GM19238 (cell line): ENCODE data around the gene DOLPP1.

Source experiments
- DNase-seq: peaks from one replicate; pipeline ENCODE4 v3.0.0; 2011; ENCODE audit warnings: low spot score; ENCODE audit not compliant: insufficient read length

Gene DOLPP1

DNA sequence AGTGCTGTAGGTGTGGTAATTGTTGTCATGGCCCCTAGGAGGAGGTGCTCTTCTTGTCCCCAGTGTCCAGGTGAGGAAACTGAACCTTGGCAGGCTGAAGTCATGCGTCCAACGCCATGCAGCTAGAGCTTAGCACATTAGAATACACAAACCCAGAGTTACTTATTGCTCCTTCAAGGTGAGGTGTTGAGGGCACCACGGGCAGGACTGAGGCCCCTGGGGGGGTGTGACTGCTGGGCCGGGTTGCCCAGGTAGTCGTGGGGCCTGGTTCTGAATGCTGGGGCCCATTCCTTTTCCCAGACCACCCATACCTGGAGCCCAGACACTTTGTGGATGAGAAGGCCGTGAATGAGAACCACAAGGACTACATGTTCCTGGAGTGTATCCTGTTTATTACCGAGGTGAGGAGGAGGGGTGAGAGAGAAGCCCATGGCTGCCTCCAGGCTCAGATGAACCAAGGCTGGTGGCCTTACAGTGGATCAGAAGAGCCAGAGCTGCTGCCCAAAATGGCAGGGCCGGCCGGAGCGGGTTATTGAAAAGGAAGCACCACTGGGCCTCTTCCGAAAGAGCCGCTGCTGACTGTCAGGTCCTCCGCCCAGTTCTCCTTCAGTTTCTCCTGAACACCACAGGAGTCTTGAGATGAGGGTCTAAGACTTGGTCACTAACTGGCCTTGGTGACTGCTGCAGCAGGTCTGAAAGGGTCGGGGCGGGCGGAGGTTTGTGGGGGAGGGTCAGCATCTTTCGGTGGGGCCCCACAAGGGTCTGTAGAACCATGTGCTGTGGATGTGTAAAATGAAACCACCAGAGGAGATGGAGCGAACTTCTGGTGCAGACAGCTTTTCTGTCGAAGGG, 56.6 kb downstream of the DOLPP1 start:
- no peak for DNase-seq

DNA sequence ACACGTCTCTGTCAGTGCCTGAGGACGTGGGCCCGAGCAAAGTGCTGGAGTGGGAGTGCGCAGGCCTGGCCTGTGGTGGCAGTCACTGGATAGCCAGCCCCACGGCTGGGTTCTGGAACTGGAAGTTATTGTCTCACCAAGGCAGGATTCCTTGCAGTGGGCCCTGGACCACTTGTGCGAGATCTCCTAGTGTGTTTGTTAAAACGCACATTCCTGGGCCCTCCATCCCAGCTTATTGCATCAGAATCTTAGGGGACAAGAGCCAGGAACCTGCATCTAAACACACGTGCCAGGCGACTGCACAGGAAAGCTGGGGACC, 57.2 kb downstream of the DOLPP1 start:
- no peak for DNase-seq

DNA sequence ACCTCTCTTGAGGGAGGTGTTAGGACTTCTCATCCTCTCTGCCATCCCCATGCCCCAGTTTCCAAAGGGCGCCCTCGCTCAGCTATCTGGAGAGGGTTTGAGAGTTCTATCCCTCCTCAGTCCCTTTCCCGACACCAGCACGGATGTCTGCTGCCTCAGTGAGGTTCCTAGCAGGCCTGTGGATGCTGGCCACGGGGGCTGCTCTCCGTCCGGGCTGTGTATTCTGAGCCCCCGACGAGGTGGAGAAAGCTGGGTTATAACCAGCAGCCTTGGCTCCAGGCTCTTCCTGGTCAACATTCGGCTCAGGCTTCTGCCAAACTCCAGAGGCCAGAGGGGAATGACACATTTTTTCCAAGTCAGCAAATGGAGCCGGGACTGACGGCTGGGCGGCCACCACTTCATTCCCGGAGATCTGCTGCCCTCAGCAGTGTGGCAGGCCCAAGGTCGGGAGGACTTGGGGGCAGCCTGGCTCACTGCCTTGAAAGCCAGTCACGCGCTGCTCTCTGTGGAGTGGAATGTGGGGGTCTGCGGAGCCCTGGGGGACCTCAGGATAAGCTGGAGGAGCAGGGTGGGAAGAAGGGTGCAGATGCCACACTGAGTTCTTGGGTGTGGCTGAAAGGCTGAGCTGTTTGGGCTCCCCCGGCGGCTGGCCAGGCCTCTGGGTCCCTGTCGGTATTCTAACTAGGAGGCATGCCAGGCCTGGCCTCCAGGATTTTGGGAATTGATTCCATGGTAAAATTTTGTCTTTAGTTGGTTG, 57.7 kb downstream of the DOLPP1 start:
- no peak for DNase-seq

DNA sequence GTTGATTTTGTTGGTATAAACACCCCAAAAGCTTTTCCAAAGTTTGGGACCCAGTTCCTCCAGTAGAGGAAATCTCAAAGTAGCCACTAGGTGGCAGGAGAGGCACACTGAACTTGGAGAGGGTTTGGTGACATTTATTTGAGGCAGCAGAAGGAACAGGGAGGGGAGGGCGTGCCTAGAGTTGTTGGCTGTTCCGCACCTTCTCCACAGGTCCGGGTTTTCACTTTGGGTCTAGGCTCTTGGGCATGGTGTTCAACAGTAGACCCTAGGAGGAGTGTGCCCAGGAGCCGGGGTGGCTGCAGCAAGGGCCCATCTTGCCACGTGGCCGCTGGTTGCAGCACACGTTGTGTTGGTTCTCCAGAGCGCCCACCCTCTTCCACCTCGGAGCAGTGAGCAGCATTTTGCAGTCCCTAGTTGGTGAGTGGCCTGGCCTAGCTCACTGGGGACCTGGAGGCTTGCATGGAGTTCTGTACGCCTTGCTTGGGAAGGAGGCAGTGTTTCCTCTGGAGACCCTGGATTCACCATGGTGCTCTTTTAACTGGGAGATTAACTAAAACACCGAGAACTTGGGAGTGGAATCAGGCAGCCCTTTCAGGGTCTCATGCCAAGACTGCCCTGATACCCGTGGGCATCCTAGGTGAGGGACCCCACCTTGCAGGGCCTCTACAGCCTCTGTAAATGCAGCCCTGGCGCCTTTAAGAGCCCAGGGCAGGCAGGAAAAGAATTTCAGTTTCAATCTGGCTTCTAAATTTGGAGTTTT, 58.5 kb downstream of the DOLPP1 start:
- DNase-seq, result peak; percentile 74

DNA sequence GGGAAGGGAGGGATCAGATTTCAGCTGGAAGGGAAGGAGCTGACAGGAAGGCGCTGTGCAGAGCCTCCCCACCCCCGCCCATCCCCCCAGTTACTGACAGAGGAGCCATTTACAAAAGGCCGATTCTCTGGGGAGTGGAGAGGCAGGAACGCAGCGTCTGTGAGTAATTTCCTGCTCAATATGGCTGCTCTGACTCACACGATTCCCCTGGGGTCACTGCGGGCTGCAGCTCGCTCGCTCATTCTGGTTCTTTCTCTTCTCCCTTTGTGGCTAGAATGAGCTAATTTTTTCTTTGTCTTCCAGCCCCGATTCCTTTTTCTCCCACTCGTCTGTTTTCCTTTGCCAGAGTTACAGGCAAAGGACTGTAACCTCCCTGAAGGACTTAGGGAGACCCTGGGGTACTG, 59.1 kb downstream of the DOLPP1 start:
- DNase-seq, result peak; percentile 81
